GM19239 (cell line): ENCODE measurements around the gene POLR3B.
"Not testable (repeated sequence)": the region's sequence is repeated elsewhere in the genome, so short reads cannot be mapped to it uniquely, and the experiment has no call there.

Experiments used
- DNase-seq: peaks from one replicate; pipeline ENCODE4 v3.0.0; 2011; ENCODE audit warnings: low spot score; ENCODE audit not compliant: insufficient read length
- FAIRE-seq: peaks from 2 replicates; lab custom pipeline; 2011; peaks lifted over from hg19 to GRCh38; lab: Jason Lieb, UNC

Gene POLR3B

DNA sequence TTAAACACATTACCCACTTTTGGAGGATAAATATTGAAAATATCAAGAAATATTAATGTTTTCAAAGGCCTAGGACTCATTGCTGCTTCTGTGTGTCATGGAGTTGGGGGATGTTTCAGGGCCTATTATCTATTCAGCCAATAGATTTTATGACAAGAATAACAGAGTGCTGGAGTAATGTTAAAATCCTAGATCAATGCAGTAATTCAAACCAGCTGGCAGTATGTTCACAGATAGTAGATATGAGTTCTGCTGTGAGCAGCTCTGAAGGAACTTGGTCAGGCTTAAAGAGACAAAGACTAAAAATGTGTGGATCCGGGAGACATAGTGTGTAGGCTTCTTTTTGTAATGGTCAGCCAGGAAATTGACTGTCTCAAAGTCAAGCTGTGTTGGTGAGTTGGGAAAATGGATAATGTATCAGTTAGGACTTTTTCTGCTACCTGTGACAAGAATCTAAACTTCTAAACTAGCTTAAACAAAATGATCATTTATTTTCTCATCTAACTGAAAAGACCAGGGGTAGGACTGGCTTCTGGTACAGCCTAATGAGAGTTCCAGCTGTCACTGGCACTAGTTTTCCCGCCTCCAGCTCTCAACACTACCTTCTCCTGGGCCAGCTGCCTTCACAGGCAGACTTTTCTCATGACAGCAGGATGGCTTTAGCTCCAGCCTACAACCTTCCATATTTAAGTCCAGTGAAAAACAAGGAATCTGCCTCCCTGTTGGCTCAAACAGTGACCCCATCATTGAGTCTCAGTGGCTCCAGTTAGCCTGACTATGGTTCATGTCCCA is 16.3 kb upstream of the POLR3B start:
- no peak for FAIRE-seq
- no peak for DNase-seq

DNA sequence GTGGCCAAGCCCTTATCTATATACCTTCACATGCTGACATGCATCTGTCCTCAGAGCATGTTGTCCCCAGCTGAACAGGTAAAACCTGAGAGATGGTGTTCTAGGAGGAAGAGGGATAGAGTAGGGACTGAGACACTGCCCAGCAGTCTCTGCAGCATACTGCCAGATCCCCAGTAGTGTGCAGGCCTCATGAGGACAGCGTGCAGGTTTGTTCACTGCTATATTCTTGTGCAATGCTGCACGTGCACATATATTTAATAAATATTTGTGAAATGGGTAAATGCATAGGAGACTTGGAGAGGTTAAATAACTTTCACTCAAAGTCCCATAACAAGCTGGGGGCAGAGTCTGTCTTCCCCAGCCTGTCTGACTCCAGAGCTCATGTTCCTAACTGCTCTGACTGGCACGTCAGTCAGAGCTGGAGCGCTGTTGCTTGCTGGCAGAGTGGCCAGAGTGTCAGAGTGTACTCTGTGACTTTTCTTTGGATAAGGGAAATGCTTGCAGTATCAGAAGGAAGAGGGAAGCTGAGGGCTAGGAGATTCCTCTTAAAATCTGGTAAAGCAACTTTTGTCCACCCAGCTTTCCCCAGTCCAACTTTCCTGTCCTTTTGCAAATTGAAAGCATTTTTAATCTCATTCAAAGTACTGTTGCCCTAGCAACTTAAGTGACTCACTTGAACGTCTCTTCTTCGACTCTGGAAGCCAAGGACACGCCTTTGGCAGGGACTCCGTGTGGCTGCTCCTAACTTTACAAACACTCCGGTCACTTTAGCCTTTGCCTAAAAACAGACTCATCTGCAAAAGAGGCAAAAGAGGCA is 14.9 kb upstream of the POLR3B start:
- no peak for FAIRE-seq
- DNase-seq, result no peak

DNA sequence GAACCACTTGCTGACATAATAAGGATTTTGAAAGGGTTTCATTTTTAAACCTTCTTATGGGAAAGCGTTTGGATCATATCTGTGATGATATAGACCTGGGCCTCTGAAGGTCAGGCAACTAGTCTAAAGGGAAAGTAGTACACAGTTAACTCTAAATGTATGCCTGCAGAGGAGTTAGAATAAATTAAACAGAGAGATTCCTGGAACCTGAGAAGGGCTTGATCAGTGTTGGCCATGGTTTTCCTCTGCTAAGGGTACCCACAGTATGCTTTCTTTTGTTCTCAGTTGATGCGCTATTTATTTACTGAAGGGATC is 14.4 kb upstream of the POLR3B start:
- FAIRE-seq, result no peak
- no peak for DNase-seq

DNA sequence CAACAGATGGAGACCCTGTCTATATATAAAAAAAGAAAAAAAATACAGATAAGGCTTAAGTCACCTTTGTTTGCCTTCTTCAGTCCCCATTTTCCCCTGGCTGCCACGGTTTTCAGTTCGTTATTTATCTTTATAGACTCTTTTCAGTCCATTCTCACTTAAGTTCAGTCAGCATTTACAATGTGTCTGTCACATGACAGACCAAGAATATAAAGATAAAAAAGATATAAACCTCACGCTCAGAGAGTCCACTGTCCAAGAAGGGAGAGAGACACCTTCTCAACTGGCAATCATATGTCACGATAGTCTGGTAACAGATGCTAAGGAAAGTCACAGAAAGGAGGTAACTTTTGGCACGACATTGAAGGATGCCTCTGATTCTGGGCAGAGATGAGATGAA is 13.4 kb upstream of the POLR3B start:
- DNase-seq (no peak), FAIRE-seq (no peak)

DNA sequence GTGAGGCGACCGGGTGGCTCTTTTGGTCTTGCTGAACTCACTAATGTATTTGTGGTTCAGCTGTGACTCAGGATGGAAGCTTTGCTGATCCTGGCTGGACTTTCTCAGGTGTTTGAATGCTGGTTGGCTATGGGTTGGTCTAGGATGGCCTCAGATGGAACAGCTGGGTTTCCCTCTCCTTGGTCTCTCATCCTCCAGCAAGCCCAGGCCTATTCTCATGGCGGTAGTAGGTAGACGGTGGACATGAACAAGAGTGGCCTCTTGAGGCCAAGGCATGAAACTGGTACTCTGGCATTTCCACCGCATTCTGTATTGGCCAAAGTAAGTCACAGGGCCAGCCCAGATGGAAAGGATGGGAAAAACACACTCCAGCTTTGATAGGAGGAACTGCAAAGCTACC is 11.8 kb upstream of the POLR3B start:
- DNase-seq (no peak), FAIRE-seq (no peak)

DNA sequence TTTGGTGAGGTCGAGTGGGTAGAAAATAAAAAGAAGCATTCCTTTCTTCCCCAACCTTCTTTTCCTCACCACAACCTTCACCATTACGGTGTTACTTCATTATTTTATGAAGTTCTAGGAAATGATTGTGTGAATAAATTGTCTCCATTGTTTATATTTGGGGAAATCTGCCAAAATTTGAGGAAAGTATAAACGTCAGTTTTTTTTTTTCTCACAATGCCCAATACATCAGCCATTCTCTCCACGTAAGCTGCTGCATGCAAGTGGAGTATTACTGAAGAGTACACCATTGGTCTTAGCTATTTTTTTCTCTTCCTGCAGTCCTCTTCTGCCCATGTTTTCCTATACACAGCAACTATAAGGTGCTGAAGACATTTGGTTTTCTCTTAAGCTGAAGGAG is 9.1 kb upstream of the POLR3B start:
- no peak for FAIRE-seq
- no peak for DNase-seq

DNA sequence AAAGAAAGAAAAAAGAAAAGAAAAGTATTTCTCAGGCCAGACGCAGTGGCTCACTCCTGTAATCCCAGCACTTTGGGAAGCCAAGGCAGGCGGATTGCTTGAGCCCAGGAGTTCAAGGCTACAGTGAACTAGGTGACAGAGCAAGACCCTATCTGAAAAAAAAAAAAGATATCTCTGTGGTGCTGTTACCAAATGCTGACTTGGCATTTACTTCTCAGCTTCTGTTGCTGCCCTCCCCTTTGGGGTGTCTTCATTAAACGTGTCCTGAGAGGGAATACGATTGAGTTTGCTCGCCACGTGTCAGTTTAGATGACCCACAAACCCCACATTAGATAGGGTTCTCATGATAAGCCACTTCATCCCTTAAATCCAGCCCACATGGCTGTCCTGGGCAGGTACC is 4.4 kb upstream of the POLR3B start:
- DNase-seq, result no peak
- no peak for FAIRE-seq

DNA sequence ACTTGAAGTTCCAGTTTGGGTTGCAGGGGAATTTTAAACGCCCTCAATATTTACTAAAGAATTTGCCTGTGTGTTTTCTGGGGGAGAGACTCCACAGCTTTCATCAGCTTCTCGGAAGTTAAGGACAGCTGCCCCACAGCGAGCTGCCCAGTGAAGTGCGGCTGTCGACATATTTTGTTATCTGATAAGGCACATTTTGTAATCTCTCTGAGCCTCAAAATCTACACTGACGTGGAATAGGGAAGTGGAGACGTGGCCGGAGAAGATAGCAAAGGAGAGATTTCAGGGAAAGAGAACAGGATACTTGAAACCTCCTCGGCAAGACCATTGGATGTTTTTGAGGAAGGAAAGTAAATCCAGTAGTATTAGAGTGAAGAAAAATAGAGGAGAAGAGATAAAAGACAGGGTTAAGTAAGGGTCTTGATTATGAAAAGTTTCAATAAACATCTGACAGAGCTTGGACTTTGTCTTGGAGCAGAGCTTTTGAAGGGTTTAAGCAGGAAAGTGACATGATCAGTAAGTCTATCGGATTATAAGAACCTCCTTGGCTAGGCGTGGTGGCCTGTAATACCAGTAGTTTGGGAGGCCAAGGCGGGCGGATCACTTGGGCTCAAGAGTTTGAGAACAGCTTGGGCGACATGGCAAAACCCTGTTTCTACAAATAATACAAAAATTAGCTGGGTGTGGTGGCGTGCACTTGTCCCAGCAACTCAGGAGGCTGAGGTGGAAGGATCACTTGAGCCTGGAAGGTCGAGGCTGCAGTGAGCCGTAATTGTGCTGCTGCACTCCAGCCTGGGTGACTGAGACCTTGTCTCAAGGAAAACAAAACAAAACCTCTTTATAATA is 1.1 kb downstream of the POLR3B start:
- no peak for FAIRE-seq

DNA sequence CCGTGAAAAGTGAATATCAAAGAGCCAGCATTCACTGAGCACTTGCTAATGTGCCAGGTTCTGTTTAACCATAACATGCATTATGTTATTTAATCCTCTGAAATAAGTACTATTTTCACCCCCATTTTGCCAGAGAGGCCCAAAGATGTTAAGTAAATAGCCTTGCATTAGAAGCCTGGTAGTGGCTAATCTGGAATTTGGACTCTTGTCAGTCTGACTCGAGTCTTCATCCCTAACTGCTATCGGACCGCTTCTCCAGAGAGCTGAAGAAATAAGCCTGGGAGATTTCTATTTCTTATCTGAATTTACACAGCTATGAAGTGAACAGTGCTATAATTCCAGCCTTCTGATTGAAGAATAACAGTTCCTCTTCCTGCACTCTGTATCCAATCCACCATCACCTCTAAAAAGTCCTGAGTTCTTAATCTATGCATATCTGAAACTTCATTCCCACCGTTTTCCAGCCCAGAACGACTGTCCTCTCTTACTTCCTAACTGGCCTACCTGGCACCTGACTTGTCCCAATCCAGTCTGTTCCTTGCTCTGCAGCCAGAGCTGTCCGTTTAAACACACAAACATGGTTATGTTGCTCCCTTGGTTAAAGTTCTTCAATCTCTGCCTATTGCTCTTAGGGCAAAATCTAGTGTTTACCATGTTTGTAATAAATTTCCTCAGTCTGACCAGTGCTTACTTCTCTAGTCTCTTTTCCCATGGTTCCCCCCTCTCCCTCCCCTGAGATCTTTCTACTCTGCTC is 2.3 kb downstream of the POLR3B start:
- FAIRE-seq (no peak), DNase-seq (no peak)

More for the DNA sequence above, 1.1 kb downstream of the POLR3B start:
- no peak for DNase-seq

DNA sequence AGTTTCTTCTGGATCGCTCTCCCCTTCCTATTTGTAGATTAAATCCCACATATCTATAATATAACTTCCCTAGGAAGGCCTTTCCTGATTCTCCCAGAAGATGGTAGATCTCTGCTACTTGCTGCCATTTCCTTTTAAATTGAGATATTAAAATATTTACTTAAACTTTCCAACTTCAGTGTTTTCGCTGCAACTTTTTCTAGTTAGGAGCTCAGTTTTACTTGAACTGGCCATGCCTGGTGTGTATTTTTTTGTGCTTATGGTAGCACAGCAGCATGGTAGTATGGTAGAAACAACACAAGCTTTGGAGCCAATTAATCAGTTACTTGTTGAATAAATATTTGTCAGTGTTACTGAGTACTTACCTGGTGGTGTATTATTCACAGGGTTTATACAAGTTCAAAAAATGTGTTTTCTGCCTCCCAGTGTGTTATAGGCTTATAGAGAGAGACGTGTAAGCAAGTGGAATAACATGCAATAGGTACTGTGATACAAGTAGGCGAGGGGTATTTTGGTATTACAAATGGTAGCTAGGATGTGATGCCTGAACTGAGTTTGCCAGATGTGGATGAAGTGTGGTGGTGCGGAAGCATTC is 2.9 kb downstream of the POLR3B start:
- FAIRE-seq, result no peak
- DNase-seq, result no peak

DNA sequence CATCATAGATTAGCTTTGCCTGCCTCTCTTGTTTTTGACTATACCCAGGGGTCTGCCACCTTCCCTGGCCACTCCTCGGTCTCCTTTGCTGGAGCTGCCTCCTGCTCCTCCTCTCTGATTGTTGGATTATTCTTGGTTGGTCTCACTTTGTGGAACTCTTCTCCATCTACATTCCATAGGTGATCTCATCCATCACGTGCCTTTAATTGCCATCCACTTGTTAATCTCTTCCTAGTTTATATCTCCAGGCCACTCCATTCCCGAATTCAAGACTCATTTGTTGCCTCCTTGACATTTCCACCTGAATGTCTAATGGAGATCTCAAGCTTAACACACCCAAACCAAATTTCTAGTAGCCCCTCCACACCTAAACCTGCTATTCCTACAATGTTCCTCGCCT is 5.4 kb downstream of the POLR3B start:
- no peak for FAIRE-seq
- DNase-seq, result no peak

DNA sequence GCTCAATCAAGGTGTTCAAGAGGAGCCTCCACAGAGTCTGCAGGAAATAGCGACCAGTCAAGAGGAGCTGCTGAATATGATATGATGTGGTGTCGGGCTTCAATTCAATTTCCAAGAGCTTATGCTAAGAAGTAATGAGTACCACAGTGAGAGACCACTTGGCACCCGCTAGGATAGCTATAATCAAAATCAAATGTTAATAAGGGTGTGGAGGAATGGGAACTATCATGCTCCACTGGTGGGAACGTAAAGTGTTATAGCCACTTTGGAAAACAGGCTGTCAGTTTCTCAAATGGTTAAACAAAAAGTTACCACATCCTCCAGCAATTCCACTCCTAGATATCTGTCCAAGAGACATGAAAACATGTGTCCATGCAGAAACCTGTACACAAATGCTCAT is 6.7 kb downstream of the POLR3B start:
- DNase-seq (no peak), FAIRE-seq (no peak)

DNA sequence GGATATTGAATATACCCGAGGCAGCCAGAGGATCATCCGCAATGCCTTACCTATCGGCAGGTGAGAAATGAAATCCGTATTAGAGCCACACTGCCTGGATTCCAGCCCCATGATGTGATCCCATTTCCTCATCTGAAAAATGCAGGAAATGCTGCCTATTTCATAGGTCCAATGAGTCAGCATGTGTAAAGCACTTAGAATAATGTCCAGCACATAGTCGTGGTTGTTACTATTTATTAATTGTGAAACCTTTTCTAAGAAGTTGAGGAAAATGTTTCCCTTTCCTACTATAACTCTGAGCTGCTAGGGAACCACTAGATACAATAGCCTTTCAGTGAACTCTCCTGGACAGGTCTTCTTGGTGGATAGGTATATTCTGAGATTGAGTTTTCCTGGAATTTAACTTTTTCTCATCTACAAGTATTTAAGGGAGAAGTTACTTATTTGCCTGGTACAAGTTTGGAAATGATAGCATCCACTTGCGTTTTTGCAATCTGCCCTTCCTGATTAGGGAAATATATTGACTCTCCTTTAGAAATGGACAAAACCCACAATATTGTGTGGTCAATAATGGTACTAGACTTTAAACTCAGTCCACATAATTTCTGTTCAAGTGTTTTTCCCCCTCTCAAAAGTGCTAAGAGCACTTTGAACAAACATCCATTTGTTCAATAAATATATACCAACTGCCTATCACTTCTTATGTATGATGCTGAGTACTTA is 12.2 kb downstream of the POLR3B start:
- DNase-seq (no peak), FAIRE-seq (no peak)

DNA sequence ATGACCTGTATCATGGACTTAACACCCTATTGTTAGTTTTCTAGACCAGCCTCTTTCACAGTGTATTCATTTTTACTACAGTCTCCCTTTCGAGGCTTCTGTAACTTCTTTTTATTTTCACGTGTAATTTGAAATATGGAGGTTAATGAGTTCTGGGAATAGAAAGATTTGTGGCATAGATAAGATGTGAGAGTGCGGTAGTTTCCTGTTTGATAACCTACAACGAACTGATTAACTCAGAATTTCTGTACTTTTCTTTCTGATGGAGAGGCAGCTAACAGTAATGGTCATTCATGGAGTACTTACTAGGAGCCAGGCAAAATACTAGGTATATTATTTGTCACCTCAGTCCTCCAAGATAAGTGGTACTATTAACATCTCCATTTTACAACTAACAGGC is 21.2 kb downstream of the POLR3B start:
- no peak for FAIRE-seq
- no peak for DNase-seq

DNA sequence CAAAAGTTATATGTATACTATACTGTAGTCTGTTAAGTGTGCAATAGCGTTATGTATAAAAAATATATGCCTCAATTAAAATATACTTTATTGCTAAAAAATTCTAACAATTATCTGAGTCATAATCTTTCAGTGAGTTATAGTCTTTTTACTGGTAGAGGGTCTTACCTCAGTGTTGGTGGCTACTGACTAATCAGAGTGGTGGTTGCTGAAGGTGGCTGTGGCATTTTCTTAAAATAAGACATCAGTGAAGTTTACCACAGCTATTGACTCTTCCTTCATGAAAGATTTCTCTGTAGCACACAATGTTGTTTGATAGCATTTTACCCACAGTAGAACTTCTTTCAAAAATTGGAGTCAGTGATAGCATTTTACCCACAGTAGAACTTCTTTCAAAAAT is 23.4 kb downstream of the POLR3B start:
- DNase-seq, result no peak
- FAIRE-seq, result no peak

DNA sequence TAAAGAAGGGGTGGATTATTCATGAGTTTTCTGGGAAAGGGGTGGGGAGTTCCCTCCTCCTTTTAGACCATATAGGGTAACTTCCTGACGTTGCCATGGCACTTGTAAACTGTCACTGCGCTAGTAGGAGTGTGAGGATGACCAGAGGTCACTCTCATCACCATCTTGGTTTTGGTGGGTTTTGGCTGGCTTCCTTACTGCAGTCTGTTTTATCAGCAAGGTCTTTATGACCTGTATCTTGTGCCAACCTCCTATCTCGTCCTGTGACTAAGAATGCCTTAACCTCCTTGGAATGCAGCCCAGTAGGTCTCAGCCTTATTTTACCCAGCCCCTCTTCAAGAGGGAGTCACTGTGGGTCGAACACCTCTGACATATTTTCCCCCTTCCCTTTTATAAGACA is 24.3 kb downstream of the POLR3B start:
- not testable (repeated sequence) for FAIRE-seq, DNase-seq

DNA sequence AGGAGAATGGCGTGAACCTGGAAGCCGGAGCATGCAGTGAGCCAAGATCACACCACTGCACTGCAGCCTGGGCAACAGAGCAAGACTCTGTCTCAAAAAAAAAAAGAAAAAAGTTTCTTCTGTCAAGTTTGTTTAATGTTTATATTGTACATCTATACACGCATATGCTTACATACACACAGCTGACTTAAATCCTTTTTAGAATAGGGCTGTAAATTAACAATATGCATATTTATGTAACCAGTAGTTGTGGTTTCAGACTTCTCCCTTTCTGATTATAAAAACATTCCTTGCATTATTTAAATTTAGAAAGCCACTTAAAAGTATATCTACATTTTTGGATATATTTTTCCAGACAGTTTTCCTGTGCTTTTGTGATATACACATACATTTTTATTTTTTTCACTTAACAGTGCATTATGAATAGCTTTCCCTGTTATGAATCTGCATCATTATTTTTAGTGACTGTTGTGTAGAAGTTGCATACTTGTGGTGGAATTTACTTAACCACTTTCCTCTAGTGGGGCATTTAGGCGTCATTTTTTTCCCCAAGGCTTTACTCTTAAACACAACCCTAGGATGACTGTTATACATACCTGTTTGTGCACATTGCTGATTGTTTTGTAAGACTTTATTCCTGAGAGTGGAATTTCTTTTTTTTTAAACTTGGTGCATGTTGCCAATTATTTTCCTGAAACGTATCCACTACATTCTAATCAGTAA is 29.4 kb downstream of the POLR3B start:
- DNase-seq, result no peak
- FAIRE-seq, result no peak

DNA sequence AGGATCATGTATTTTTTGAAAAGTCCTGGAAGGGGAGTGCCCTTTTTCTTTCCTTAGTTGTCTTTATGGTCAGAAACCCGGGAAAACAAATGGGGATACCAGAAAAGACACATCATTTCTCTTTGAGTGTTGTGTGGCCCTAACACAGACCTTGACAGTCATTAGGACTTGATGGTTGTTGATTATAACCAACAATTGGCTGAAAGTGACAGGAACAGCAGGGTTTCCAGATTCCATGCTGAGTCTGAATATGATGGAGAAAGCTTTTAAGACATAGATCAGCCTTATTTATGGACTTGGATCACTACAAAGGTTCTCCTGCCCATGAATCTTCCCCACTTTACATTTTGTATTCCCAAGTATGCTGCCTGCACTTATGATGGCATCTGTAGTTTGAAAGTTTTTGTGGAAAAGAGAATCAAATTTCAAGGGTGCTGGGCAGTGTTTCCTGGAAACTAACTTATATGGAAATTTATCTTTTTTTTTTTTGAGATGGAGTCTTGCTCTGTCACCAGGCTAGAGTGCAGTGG is 30.4 kb downstream of the POLR3B start:
- no peak for DNase-seq
- FAIRE-seq, result no peak
